Measurements from ENCODE around the gene MGAT4B.
"Not testable (repeated sequence)": the region's sequence is repeated elsewhere in the genome, so short reads cannot be mapped to it uniquely, and the experiment has no call there.

Gene MGAT4B

GRCh38 chr5:179806250-179807048 is at the start of gene MGAT4B:
MGAT4B (minus strand) TSS chr5:179806866; CDS start chr5:179806583, 283 bp downstream.
- DNase-seq (ENCODE audit: low read depth): peak; percentile 33

- DNase-seq (ENCODE audit: low read depth): no peak
Measured at GRCh38 chr5:179854356-179854755, 47.7 kb upstream of the MGAT4B start.

DNA sequence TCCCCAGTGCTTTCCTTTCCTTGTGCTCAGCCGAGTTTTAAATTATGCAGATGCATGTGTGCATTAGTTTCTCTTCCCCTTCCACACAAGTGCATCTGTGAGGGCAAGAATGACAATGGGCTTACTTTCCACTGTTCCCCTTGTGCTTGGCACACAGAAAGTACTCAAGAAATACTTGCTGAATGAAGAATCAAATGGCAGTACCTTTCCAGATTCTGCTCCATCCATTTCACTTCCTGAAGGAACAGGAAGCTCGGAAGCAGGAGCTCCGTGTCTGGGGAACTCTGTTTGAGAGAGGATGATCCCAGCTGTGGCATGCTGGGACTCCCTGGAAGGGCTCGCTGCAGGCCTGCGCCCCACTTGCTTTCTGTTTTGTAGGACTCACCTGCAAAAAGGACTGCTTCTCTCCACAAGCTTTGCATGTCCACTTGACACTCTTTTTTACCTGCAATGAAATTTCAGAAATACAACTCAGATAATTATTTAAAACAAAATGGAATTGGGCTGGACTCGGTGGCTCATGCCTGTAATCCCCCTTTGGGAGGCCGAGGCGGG is 46.4 kb upstream of the MGAT4B start:
- no peak for DNase-seq (ENCODE audit: low read depth)

DNA sequence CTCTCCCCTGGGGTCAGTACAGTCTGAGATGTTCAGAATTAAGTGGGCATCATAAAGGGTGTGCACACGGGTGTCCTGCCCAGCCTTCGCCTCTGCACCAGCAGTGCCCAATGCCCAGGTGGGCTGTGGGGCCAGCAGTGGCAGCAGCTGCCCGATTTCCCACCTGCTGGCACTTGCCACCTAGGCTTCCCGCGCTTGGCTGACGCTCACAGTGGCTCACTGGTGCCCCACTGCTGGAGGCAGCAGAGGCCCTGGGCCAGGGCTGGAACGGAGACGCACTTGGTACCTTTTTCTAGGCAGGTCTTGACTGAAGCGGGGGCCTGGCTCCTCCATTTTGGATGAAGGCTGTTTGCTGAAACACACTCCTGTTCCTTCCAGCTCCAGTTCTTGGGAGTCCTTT is 35.0 kb upstream of the MGAT4B start:
- no peak for DNase-seq (ENCODE audit: low read depth)

- DNase-seq (ENCODE audit: low read depth): no peak
Measured at GRCh38 chr5:179840766-179841165, 34.1 kb upstream of the MGAT4B start.

- DNase-seq (ENCODE audit: low read depth): no peak
Measured at GRCh38 chr5:179840321-179840720, 33.7 kb upstream of the MGAT4B start.

GRCh38 chr5:179839328-179840256 is 32.9 kb upstream of the MGAT4B start:
- DNase-seq (ENCODE audit: low read depth): no peak

DNA sequence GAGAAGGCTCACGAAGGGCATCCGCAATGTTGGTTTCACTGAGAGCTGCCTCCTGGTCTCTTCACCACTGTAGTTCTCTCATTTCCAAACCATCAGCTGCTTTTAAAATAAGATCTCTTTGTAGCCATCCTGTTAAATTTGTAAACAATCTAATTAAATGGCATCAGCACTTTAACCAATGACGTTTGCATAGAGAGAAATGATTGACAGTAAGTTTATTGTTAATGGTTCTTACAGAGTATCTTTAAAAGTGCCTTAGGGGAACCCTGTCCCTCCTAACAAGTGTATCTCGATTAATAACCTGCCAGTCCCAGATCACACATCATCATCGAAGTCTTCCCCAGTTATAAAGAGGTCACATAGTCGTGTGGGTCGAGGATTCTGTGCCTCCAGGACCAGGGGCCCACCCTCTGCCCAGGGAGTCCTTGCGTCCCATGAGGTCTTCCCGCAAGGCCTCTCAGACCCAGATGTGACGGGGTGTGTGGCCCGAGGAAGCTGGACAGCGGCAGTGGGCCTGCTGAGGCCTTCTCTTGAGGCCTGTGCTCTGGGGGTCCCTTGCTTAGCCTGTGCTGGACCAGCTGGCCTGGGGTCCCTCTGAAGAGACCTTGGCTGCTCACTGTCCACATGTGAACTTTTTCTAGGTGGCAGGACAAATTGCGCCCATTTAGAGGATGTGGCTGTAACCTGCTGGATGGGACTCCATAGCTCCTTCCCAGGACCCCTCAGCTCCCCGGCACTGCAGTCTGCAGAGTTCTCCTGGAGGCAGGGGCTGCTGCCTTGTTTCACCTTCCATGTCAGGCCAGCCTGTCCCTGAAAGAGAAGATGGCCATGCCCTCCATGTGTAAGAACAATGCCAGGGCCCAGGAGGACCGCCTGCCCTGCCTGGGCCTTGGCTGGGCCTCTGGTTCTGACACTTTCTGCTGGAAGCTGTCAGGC is 30.7 kb upstream of the MGAT4B start:
- no peak for DNase-seq (ENCODE audit: low read depth)

- peak; percentile 44 for DNase-seq (ENCODE audit: low read depth)
Measured at GRCh38 chr5:179836225-179837019, 29.8 kb upstream of the MGAT4B start.

- DNase-seq (ENCODE audit: low read depth): not testable (repeated sequence)
Measured at GRCh38 chr5:179834871-179835270, 28.2 kb upstream of the MGAT4B start.

DNA sequence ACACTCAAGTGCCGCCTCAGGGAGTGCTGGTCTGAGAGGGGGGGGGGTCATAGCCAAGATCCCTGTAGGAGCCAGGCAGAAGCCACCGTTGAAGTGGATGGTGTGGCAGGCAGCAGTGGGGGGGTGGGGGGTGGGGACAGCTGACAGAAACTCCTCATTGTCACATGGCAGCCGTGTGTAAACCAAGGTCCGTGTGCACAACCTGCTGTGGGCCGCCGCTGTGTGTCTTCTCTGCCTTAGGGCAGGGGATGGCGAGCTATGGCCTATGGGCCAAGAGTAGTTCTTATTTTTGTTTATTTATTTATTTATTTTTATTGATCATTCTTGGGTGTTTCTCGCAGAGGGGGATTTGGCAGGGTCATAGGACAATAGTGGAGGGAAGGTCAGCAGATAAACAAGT is 27.5 kb upstream of the MGAT4B start:
- no peak for DNase-seq (ENCODE audit: low read depth)

DNA sequence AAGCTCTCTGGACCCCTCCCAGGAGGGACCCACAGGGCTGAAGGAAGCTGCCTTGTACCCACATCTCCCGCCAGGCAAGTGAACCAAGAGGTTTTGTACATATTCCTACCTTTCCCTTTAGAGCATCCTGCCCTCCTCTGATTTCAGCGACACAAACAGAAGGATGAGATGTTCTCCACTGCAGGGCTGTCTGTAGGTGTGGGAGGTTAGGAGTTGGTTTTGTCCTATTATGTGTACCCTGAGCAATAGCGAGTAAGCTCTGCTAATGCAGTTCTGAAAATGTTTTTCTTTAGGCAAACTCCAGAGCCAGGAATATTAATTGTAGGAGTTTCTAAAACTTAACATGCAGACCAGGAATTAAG is 27.0 kb upstream of the MGAT4B start:
- DNase-seq (ENCODE audit: low read depth): no peak

- DNase-seq (ENCODE audit: low read depth): no peak
Measured at GRCh38 chr5:179833056-179833708, 26.5 kb upstream of the MGAT4B start.

- DNase-seq (ENCODE audit: low read depth): no peak
Measured at GRCh38 chr5:179832039-179832745, 25.5 kb upstream of the MGAT4B start.

DNA sequence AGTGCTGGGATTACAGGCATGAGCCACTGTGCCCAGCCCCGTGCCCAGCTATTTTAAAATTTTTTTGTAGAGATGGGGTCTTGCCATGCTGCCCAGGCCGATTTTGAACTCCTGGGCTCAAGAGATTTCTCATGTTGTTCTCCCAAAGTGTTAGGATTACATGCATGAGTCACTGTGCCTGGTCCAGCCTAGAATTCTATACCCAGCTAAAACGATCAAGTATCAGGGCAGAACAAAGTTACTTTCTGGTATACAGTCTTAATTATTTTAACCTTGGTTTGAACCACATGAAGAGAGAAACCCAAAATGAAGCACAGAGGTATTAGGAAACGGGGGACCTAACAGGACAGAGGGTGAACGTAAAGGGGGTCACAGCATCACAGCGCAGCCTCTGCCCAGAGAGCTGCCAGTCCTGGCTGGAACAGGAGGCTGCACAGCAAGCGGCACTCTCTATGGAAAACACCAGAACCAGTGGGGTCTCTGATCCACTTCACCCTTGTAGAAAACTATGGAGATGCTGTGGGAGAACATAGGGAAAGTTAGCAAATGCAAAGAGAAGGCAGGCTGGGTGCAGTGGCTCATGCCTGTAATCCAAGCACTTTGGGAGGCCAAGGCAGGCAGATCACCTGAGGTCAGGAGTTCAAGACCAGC is 24.3 kb upstream of the MGAT4B start:
- no peak for DNase-seq (ENCODE audit: low read depth)

GRCh38 chr5:179829732-179830435 is 23.2 kb upstream of the MGAT4B start:
- no peak for DNase-seq (ENCODE audit: low read depth)

GRCh38 chr5:179828756-179829421 is 22.2 kb upstream of the MGAT4B start:
- DNase-seq (ENCODE audit: low read depth): no peak

- DNase-seq (ENCODE audit: low read depth): peak; percentile 46
Measured at GRCh38 chr5:179827680-179828079, 21.0 kb upstream of the MGAT4B start.

Measured in stimulated activated CD4-positive, alpha-beta T cell treated with anti-CD3 and anti-CD28 coated beads, Interleukin-2, amount 100 ng/mL, for 4 hours (primary cell).